HepG2 (cell line): Measurements from ENCODE around the gene ARL10. TPM values are rescaled to one million over a fixed set of nuclear protein-coding genes. Genes with fewer than 3 reads are reported as not detected.

Experiments
- ARNTL ChIP-seq: sonication (generic); formaldehyde crosslinking; IDR thresholded peaks from 2 replicates; pipeline ENCODE4 v1.4.0; 2020; ENCODE audit warnings: mild to moderate bottlenecking, missing genetic modification reagents
- CSRNP2 ChIP-seq: sonication (generic); formaldehyde crosslinking; conservative IDR thresholded peaks from 2 replicates; pipeline ENCODE4 v1.8.0; 2022; ENCODE audit warnings: low read depth, missing genetic modification reagents
- DBP ChIP-seq: sonication (generic); formaldehyde crosslinking; IDR thresholded peaks from 2 replicates; pipeline ENCODE4 v1.4.0; 2020; ENCODE audit warnings: missing genetic modification reagents; ENCODE audit errors: not compliant biosample characterization
- FOXC1 ChIP-seq: sonication (generic); formaldehyde crosslinking; IDR thresholded peaks from 2 replicates; pipeline ENCODE4 v1.8.0; 2022; ENCODE audit warnings: mild to moderate bottlenecking, missing genetic modification reagents, borderline replicate concordance
- PAXIP1 ChIP-seq: sonication (generic); formaldehyde crosslinking; conservative IDR thresholded peaks from 2 replicates; pipeline ENCODE4 v1.4.0; 2020; ENCODE audit warnings: mild to moderate bottlenecking, missing genetic modification reagents, moderate library complexity
- RORA ChIP-seq: sonication (generic); formaldehyde crosslinking; IDR thresholded peaks from 2 replicates; pipeline ENCODE4 v1.5.0; 2020; ENCODE audit warnings: mild to moderate bottlenecking, missing genetic modification reagents, moderate library complexity
- SMC3 ChIP-seq: IDR thresholded peaks from 2 replicates; pipeline ENCODE4 v1.6.1; 2011; ENCODE audit warnings: low read length, improper control_type of control experiment
- SP2 ChIP-seq: sonication (generic); formaldehyde crosslinking; IDR thresholded peaks from 2 replicates; pipeline ENCODE4 v1.5.1; 2020; ENCODE audit warnings: mild to moderate bottlenecking, missing genetic modification reagents
- SRSF4 ChIP-seq: fragments of 200-400 bp; formaldehyde crosslinking; IDR thresholded peaks from one replicate; pipeline ENCODE4 v1.6.1; 2018; ENCODE audit warnings: mild to moderate bottlenecking, low read depth, low read length, moderate library complexity; ENCODE audit not compliant: poor library complexity, severe bottlenecking
- TP53 ChIP-seq: sonication (generic); formaldehyde crosslinking; conservative IDR thresholded peaks from 2 replicates; pipeline ENCODE4 v1.4.0; 2020; ENCODE audit warnings: missing genetic modification reagents
- XBP1 ChIP-seq: sonication (generic); formaldehyde crosslinking; IDR thresholded peaks from 2 replicates; pipeline ENCODE4 v1.5.0; 2020; ENCODE audit warnings: missing genetic modification reagents
- ZBTB44 ChIP-seq: sonication (generic); formaldehyde crosslinking; IDR thresholded peaks from 2 replicates; pipeline ENCODE4 v1.4.0; 2020; ENCODE audit warnings: missing genetic modification reagents
- ZBTB8A ChIP-seq: sonication (generic); formaldehyde crosslinking; IDR thresholded peaks from 2 replicates; pipeline ENCODE4 v1.4.0; 2020; ENCODE audit warnings: mild to moderate bottlenecking, low read depth, missing genetic modification reagents, borderline replicate concordance
- ZFP36L1 ChIP-seq: sonication (generic); formaldehyde crosslinking; IDR thresholded peaks from 2 replicates; pipeline ENCODE4 v1.8.0; 2022; ENCODE audit warnings: mild to moderate bottlenecking, missing genetic modification reagents, moderate library complexity
- ZFP62 ChIP-seq: sonication (generic); formaldehyde crosslinking; IDR thresholded peaks from 2 replicates; pipeline ENCODE4 v1.4.0; 2020; ENCODE audit warnings: missing genetic modification reagents
- polyA plus RNA-seq, 8 experiments: library from polyadenylated mRNA; depleted of rRNA in 3 of 8; stranded (reverse) in 7 of 8; unstranded in 1 of 8; fragments of >200 nt; fragmentation: Illumina TruSeq in 4 of 8; extraction: Trizol in 4 of 8; gene quantifications; 2 replicates each; pipeline versions ENCODE4 v1.2.1 to v1.2.3, GENCODE V29; 2011 to 2016; ENCODE audit warnings: low read depth in 4 of 8, missing spikeins in 1 of 8, mixed read lengths in 1 of 8; ENCODE audit not compliant: insufficient read depth in 1 of 8
- total RNA-seq, 5 experiments: library from RNA; depleted of rRNA; stranded (reverse); fragments of >200 nt; fragmentation: Illumina TruSeq; extraction: Trizol; gene quantifications; 2 replicates each; pipeline ENCODE4 v1.2.3, GENCODE V29; 2016; ENCODE audit warnings: low read depth in 1 of 5

ARL10 gene
- total and polyA plus RNA-seq, 2 of the 13 experiments (the other 11 are each of a cell fraction or from before 2014, with no cell fraction given) = 0.18 to 0.50 TPM

GRCh38 chr5:176361437-176362232, 3.7 kb upstream of the ARL10 start, which contains the start of gene KIAA1191 (continued):
- TF ChIP-seq ZBTB8A (CRISPR knock-in tag) (no peak), PAXIP1 (CRISPR knock-in tag) (peak; percentile 43), SRSF4 (no peak), TP53 (CRISPR knock-in tag) (no peak), ZBTB44 (peak; percentile 60; the same call in 1 of the 2 replicates), DBP (CRISPR knock-in tag) (no peak), RORA (no peak), SMC3 (no peak), SP2 (CRISPR knock-in tag) (0 out of 2 replicates have a peak, but pooled peaks have one; percentile 14), ARNTL (no peak), CSRNP2 (no peak), ZFP62 (CRISPR knock-in tag) (no peak), FOXC1 (CRISPR knock-in tag) (peak; percentile 68; the same call in 1 of the 2 replicates), XBP1 (CRISPR knock-in tag) (no peak), ZFP36L1 (CRISPR knock-in tag) (peak; percentile 55; the same call in 1 of the 2 replicates)
